Activated CD4-positive, alpha-beta T cell treated with anti-CD3 and anti-CD28 coated beads, Interleukin-2, Interleukin-6, amounts not matched to agents 100 ng/mL and 50 ng/mL, durations not matched to agents 16 hours and 8 hours (primary cell): ENCODE measurements around the gene MCF2L.

Experiments
- DNase-seq: peaks from one replicate; pipeline ENCODE4 v3.0.0-alpha.2; 2020

MCF2L gene

GRCh38 chr13:112965573-112966115 lies 3.4 kb upstream of the MCF2L start:
- no peak for DNase-seq

DNA sequence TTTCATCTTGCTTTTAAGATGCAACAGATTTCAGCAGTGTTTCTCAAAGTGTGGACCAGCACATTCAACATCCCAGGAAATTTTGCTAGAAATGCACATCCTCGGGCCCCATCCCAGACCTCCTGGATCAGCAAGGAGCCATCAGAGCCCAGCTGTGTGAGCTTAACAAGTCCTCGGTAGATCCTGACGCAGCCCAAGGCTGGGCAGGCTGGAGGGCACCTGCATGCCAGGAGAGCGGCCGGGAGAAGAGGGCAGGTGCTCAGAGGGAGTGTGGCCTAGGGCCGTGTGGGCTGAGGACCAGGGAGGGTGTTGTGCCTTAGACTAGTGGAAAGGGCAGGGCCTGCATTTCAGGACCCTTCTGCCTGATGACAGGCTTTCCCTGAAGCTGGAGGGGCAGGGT lies 2.2 kb upstream of the MCF2L start:
- no peak for DNase-seq

GRCh38 chr13:112967686-112968379 lies 1.2 kb upstream of the MCF2L start:
- DNase-seq, result no peak

- DNase-seq, result peak; percentile 2
Measured at GRCh38 chr13:112968380-112968909, 569 bp upstream of the MCF2L start.

DNA sequence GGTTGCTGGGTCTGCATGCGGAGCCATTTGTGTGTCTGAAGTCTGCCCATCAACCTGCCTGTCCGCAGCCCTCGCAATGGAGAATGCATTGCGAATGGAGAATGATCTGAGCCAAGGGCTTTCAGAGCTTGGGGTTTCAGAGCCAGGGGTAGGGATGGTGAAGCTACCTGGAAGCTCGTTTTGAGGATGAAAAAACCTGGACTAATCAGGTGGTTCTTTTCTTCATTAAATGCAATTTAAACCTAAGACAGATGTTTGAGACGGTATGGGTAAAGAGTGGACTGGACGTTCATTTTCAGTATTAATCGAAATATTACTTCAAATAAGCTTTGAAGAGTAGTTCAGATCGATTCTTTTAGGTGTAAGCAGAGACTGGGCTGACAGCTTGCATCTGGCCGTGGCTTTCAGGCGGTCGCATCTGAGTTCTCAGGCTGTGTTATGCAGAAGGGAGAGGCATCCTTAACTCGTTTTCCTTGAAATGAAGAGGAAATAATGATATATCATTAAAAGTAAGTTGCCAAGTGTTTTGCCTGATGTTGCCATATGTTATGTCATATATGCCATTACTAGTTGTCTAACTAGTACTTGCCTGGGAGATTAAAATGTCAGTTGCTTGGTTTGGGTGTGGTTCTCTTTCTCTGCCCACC lies 801 bp downstream of the MCF2L start:
- DNase-seq, result no peak

DNA sequence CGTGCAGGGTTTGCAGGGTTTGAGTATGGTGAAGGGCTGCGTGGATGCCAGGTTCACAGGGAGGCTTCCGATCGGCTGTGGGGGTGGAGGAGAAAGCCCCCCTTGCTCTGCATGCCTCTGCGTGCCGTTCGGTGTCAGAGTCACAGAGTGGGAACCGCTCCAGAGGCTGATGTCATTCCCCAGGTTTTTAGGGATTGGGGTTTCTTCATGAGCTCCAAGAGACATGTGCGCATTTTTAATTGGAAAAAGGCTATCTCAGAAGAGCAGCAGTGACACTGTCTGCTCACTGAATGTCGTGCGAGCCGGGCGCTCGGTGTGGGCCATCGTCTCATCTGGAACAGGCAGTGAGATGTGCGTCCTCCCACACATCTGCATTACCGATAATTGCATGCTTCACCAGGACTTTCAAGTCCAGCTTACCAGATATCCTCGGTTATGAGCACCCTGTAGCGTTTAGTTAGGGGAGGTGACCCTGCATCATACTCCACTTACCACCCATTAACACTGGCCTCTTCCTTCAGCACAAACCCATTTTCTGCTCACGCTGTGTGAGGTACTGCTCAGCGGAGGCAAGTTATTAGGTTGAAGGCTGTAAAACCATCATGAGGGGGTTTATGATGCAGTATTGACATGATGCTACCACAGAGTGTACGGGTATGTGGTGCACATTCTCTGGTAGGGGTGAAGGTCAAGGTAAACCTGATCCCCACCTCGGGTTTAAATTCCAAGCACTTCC lies 1.7 kb downstream of the MCF2L start:
- no peak for DNase-seq

DNA sequence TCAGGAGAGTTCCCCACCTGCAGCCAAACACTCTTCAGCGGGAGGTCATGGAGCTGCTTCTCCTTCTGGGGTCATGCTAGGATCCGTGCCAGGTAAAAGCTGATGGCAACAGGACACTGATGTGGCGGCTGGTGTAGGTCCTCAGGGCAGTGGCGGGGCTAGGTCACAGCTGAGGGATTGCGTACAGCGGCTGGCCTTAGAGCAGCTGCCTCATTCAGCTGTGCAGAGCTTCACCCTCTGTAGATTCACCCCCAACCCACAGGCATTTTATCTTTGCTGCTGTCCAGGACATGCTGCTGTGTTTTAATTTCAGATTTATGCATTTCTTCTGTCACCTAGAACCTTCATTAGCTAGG lies 2.3 kb downstream of the MCF2L start:
- no peak for DNase-seq

DNA sequence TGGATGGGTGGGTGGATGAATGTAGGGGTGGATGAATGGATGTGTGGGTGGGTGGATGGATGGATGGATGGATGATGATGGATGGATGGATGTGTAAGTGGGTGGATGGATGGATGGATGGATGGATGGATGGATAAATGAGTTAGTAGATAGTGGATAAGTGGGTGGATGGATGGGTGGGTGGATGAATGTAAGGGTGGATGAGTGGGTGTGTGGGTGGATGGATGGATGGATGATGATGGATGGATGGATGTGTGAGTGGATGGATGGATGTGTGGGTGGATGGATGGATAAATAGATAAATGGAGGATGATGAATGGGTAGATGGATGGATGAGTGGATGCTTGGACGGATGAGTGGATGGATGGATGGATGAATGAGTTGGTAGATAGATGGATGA lies 3.2 kb downstream of the MCF2L start:
- no peak for DNase-seq

DNA sequence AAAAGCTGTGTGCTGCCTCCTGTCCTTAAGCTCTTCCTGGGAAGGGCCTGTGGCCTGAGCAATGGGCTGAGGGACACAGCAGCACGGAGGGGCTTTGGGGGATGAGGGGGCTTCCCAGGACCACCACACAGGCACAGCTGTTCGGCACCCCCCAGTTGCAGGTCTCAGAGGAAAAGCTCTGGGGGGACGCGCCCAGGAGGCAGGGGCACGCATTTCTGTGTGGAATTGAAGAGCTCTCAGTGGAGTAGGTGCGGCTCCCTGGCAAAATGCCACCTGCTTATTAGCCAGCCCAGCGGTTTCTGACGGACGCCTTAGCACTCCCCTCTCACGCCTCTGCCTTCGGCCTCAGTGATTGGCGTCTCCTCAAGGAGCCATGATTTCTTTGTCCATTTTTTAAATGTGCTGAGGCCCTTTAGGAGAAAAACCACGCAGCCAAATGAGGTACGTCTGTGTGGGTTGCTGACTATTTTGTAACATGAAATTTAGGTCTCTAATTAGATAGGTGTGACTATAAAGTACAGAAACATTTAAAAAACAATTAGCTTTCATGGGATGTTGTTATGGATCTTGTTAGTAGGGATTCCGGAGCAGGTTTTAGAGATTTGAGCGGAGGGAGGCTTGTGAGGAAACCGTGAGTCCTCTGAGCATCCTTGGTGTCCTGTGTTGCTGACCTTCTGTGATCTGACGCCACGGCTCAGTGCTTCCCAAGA lies 4.0 kb downstream of the MCF2L start:
- no peak for DNase-seq

GRCh38 chr13:112973577-112973951 lies 4.5 kb downstream of the MCF2L start:
- DNase-seq, result no peak

DNA sequence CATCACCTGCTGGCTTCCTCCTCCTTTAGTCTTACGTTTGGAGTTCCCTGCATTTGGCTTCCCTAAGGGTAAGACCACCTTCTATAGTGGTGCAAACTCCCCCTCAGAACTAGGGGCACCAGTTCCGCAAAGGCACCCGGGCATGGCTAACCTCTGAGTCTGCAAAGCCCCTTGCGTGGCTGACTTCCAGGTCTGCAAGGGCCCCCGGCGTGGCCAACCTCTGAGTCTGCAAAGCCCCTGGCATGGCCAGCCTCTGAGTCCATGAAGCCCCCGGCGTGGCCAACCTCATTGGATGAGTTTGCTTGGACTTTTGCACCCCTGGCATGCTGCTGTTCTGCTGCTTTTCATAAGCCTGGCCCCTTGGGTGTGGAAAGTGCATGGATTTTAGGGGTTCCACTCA lies 5.1 kb downstream of the MCF2L start:
- DNase-seq, result no peak

DNA sequence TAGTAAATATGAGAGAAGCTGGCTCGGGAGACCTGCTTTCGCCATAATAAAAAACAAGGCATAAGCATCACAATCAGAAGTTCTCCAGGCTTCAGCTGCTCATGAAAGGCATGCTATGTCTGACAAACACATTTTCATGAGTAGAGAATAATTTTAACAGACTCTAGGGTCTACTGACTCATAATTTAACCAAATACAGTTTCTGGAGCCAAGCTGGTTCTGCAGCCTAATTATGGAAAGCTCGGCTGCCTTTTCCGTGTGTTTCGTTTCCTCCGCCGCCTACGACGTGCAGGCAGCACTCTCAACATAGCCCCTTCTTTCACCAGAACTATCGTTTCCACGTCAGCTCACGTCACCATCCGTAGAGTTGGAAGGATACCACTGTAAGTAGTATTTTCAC lies 5.7 kb downstream of the MCF2L start:
- no peak for DNase-seq

GRCh38 chr13:112975401-112975939 lies 6.5 kb downstream of the MCF2L start:
- DNase-seq, result no peak

DNA sequence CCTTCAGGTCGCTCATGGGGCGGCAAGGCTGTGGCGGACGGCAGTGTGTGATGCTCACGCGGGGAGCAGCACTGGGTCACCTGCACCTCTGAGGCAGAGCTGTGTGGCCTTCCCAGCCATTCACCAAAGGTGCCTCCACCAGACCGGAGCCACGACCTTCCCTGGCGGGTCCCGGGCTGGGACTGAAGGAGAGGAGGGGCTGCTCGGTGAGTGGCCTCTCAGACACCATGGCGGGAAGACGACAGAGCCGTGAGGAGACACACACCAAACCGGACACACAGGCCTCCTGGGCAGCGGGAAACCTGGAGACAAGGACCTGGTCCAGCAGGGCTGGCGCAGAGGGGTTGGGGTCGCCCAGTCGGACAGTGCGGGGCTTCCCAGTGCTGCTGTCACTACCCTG lies 7.5 kb downstream of the MCF2L start:
- DNase-seq, result no peak

- no peak for DNase-seq
Measured at GRCh38 chr13:112977091-112977490, 8.1 kb downstream of the MCF2L start.

- DNase-seq, result no peak
Measured at GRCh38 chr13:112977525-112977924, 8.5 kb downstream of the MCF2L start.

GRCh38 chr13:112978561-112979405 lies 9.8 kb downstream of the MCF2L start:
- DNase-seq, result no peak

GRCh38 chr13:112979406-112979902 lies 10.4 kb downstream of the MCF2L start:
- no peak for DNase-seq

GRCh38 chr13:112980434-112980833 lies 11.4 kb downstream of the MCF2L start:
- DNase-seq, result no peak

DNA sequence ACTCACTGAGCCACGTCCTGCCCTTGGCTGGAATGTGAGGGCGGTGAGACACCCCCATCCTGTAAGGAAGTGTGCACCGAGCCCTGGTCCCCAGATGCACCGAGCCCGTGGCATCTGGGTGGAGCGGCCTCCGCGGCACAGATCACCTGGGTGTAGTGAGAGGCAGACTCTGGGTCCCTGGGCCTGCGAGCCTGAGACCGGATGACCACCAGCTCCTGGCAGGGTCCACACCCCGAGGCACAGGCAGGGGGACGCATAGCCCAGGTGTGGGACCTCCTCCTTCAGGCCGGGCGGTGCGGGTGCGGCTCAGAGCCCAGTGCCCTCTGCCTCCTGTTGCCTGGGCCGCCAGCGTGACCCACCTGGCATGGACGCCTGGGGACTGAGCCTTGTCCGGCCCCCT lies 12.4 kb downstream of the MCF2L start:
- DNase-seq, result no peak

- no peak for DNase-seq
Measured at GRCh38 chr13:112982281-112983041, 13.4 kb downstream of the MCF2L start.
